ENCODE measurements around the gene EFCC1. TPM values are rescaled to one million over a fixed set of nuclear protein-coding genes. Genes with fewer than 3 reads are reported as not detected.

Gene EFCC1
- total RNA-seq, 2 donors from 2014 or later, result 1.8 to 4.0 TPM

Other genes with a start within 250 kb of the EFCC1 start
- 10 to 100 TPM; 22.8 to 46.5 TPM for gene ACAD9, start 121.7 kb upstream of the EFCC1 start, total RNA-seq
- not detected for gene CFAP92, start 7.2 kb upstream of the EFCC1 start, total RNA-seq
- not detected for gene GP9, start 59.5 kb downstream of the EFCC1 start, total RNA-seq
- 10 to 100 TPM in 1 of 2 donors, 1 to 10 TPM in 1; 6.6 to 10.1 TPM for gene RAB43, start 120.5 kb downstream of the EFCC1 start, total RNA-seq
- gene ISY1, start 159.8 kb downstream of the EFCC1 start, total RNA-seq, result 10 to 100 TPM in 1 of 2 donors, 1 to 10 TPM in 1; 9.3 to 12.5 TPM
- 100 to 1,000 TPM; 175 to 262 TPM for gene CNBP, start 182.6 kb downstream of the EFCC1 start, total RNA-seq
- 10 to 100 TPM; 62.6 to 75.0 TPM for gene COPG1, start 248.3 kb downstream of the EFCC1 start, total RNA-seq